SHP77 treated with DMSO at 0.1 percent for 48 hours (cell line): Measurements from ENCODE around the gene RWDD2A.
A peak's percentile ranks its signal among the peaks of the same experiment; 100 is the strongest.
"Not testable (repeated sequence)": the region's sequence is repeated elsewhere in the genome, so short reads cannot be mapped to it uniquely, and the experiment has no call there.

Experiments
- DNase-seq: peaks from one replicate; lab custom pipeline; 2025; lab: John Stamatoyannopoulos, UW

Gene RWDD2A

GRCh38 chr6:83192871-83193746, at the start of gene RWDD2A, which contains the start of gene PGM3:
TSS of gene RWDD2A (plus strand) at chr6:83193357. CDS start at chr6:83194452, 1,095 bp downstream.
TSS of gene PGM3 (minus strand) at chr6:83193265. CDS start at chr6:83191012, 2,253 bp downstream.
- peak; percentile 72 for DNase-seq

- DNase-seq = no peak
Measured at GRCh38 chr6:83151114-83151513, 42.0 kb upstream of the RWDD2A start.

GRCh38 chr6:83152913-83153312, 40.2 kb upstream of the RWDD2A start:
- DNase-seq = no peak

- no peak for DNase-seq
Measured at GRCh38 chr6:83153883-83154521, 39.2 kb upstream of the RWDD2A start.

GRCh38 chr6:83155794-83156193, 37.4 kb upstream of the RWDD2A start:
- DNase-seq = no peak

GRCh38 chr6:83160167-83160566, 33.0 kb upstream of the RWDD2A start:
- DNase-seq = no peak

GRCh38 chr6:83167726-83168278, 25.4 kb upstream of the RWDD2A start:
- no peak for DNase-seq

- no peak for DNase-seq
Measured at GRCh38 chr6:83168556-83168955, 24.6 kb upstream of the RWDD2A start.

GRCh38 chr6:83169106-83169505, 24.1 kb upstream of the RWDD2A start:
- no peak for DNase-seq

- DNase-seq = no peak
Measured at GRCh38 chr6:83169511-83169910, 23.6 kb upstream of the RWDD2A start.

- DNase-seq = no peak
Measured at GRCh38 chr6:83176246-83176645, 16.9 kb upstream of the RWDD2A start.

GRCh38 chr6:83180426-83180950, 12.7 kb upstream of the RWDD2A start:
- no peak for DNase-seq

GRCh38 chr6:83182114-83182513, 11.0 kb upstream of the RWDD2A start:
- no peak for DNase-seq

GRCh38 chr6:83183082-83183828, 9.9 kb upstream of the RWDD2A start:
- DNase-seq = no peak

GRCh38 chr6:83185096-83185495, 8.1 kb upstream of the RWDD2A start:
- no peak for DNase-seq

- DNase-seq = no peak
Measured at GRCh38 chr6:83188501-83188900, 4.7 kb upstream of the RWDD2A start.

GRCh38 chr6:83190626-83191025, 2.5 kb upstream of the RWDD2A start:
- DNase-seq = no peak

- not testable (repeated sequence) for DNase-seq
Measured at GRCh38 chr6:83191974-83192373, 1.2 kb upstream of the RWDD2A start.

GRCh38 chr6:83192456-83192855, 701 bp upstream of the RWDD2A start:
- DNase-seq = no peak

- peak; percentile 38 for DNase-seq
Measured at GRCh38 chr6:83193747-83194566, 800 bp downstream of the RWDD2A start.
